HepG2 (cell line): Measurements from ENCODE around the gene FOLR2. TPM values are rescaled to one million over a fixed set of nuclear protein-coding genes. Genes with fewer than 3 reads are reported as not detected.

Experiments used
- CREM ChIP-seq, 2 experiments: sonication (generic) in 1 of 2; formaldehyde crosslinking in 1 of 2; IDR thresholded peaks; 2 replicates each; pipeline versions ENCODE4 v1.4.0 to v1.6.1; 2016 to 2020; ENCODE audit warnings: antibody characterized with exemption in 1 of 2, mild to moderate bottlenecking in 1 of 2, missing genetic modification reagents in 1 of 2
- KAT2B ChIP-seq: fragments of 150-350 bp; IDR thresholded peaks from 2 replicates; pipeline ENCODE4 v1.6.1; 2014; ENCODE audit warnings: low read depth, low read length, borderline replicate concordance
- SPEN ChIP-seq: sonication (generic); formaldehyde crosslinking; IDR thresholded peaks from 2 replicates; pipeline ENCODE4 v1.5.1; 2020; ENCODE audit warnings: low read depth, mild to moderate bottlenecking, missing genetic modification reagents
- polyA plus RNA-seq, 8 experiments: library from polyadenylated mRNA; depleted of rRNA in 3 of 8; stranded (reverse) in 7 of 8; unstranded in 1 of 8; fragments of >200 nt; fragmentation: Illumina TruSeq in 4 of 8; extraction: Trizol in 4 of 8; gene quantifications; 2 replicates each; pipeline versions ENCODE4 v1.2.1 to v1.2.3, GENCODE V29; 2011 to 2016; ENCODE audit warnings: low read depth in 4 of 8, missing spikeins in 1 of 8, mixed read lengths in 1 of 8; ENCODE audit not compliant: insufficient read depth in 1 of 8
- total RNA-seq, 5 experiments: library from RNA; depleted of rRNA; stranded (reverse); fragments of >200 nt; fragmentation: Illumina TruSeq; extraction: Trizol; gene quantifications; 2 replicates each; pipeline ENCODE4 v1.2.3, GENCODE V29; 2016; ENCODE audit warnings: low read depth in 1 of 5
- TF ChIP-seq, protein P1 (sequence below): sonication (generic); formaldehyde crosslinking; IDR thresholded peaks from 2 replicates; pipeline ENCODE4 v1.9.0; 2021; ENCODE audit warnings: missing genetic modification reagents, borderline replicate concordance
- TF ChIP-seq, protein P2 (sequence below), 2 experiments: fragments of 450-650 bp in 1 of 2; sonication (generic) in 1 of 2; formaldehyde crosslinking in 1 of 2; IDR thresholded peaks; 2 replicates each; pipeline versions ENCODE4 v1.6.1 to v1.8.0; 2016 to 2022; ENCODE audit warnings: antibody characterized with exemption in 1 of 2, mild to moderate bottlenecking in 1 of 2, missing genetic modification reagents in 1 of 2
- TF ChIP-seq, protein P3 (sequence below), 2 experiments: sonication (generic) in 1 of 2; formaldehyde crosslinking in 1 of 2; IDR thresholded peaks; 2 replicates each; pipeline versions ENCODE4 v1.4.0 to v1.6.1; 2018 to 2020; ENCODE audit warnings: missing genetic modification reagents in 2 of 2, borderline replicate concordance in 1 of 2, low read depth in 1 of 2, mild to moderate bottlenecking in 1 of 2, missing biosample characterization in 1 of 2
- TF ChIP-seq, protein P4 (sequence below): sonication (generic); formaldehyde crosslinking; IDR thresholded peaks from 2 replicates; pipeline ENCODE4 v1.5.1; 2020; ENCODE audit warnings: missing genetic modification reagents, mild to moderate bottlenecking, borderline replicate concordance
- TF ChIP-seq, protein P5 (sequence below): sonication (generic); formaldehyde crosslinking; IDR thresholded peaks from 2 replicates; pipeline ENCODE4 v1.4.0; 2020; ENCODE audit warnings: low read depth, mild to moderate bottlenecking, missing genetic modification reagents

The FOLR2 gene
- total and polyA plus RNA-seq, 2 of the 13 experiments (the other 11 are each of a cell fraction or from before 2014, with no cell fraction given), result 0.09 TPM; not detected in 1

DNA sequence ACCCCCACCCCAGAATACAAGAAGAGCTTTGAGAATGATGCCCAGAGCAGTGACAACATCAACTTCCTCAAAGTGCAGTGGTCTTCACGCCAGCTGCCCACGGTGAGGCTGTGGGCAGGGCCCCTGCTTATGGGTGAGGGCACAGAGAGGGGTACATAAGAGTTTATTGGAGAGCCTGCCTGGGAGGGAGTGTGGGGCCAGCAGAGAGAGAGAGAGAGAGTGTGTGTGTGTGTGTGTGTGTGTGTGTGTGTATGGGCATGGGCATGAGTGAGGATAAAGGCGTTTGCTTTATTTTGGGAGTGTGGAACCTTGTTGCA, 17.9 kb downstream of the FOLR2 start (continued):
- TF ChIP-seq, protein P1, sequence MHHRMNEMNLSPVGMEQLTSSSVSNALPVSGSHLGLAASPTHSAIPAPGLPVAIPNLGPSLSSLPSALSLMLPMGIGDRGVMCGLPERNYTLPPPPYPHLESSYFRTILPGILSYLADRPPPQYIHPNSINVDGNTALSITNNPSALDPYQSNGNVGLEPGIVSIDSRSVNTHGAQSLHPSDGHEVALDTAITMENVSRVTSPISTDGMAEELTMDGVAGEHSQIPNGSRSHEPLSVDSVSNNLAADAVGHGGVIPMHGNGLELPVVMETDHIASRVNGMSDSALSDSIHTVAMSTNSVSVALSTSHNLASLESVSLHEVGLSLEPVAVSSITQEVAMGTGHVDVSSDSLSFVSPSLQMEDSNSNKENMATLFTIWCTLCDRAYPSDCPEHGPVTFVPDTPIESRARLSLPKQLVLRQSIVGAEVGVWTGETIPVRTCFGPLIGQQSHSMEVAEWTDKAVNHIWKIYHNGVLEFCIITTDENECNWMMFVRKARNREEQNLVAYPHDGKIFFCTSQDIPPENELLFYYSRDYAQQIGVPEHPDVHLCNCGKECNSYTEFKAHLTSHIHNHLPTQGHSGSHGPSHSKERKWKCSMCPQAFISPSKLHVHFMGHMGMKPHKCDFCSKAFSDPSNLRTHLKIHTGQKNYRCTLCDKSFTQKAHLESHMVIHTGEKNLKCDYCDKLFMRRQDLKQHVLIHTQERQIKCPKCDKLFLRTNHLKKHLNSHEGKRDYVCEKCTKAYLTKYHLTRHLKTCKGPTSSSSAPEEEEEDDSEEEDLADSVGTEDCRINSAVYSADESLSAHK (CRISPR knock-in tag), result no peak
- TF ChIP-seq, protein P2, sequence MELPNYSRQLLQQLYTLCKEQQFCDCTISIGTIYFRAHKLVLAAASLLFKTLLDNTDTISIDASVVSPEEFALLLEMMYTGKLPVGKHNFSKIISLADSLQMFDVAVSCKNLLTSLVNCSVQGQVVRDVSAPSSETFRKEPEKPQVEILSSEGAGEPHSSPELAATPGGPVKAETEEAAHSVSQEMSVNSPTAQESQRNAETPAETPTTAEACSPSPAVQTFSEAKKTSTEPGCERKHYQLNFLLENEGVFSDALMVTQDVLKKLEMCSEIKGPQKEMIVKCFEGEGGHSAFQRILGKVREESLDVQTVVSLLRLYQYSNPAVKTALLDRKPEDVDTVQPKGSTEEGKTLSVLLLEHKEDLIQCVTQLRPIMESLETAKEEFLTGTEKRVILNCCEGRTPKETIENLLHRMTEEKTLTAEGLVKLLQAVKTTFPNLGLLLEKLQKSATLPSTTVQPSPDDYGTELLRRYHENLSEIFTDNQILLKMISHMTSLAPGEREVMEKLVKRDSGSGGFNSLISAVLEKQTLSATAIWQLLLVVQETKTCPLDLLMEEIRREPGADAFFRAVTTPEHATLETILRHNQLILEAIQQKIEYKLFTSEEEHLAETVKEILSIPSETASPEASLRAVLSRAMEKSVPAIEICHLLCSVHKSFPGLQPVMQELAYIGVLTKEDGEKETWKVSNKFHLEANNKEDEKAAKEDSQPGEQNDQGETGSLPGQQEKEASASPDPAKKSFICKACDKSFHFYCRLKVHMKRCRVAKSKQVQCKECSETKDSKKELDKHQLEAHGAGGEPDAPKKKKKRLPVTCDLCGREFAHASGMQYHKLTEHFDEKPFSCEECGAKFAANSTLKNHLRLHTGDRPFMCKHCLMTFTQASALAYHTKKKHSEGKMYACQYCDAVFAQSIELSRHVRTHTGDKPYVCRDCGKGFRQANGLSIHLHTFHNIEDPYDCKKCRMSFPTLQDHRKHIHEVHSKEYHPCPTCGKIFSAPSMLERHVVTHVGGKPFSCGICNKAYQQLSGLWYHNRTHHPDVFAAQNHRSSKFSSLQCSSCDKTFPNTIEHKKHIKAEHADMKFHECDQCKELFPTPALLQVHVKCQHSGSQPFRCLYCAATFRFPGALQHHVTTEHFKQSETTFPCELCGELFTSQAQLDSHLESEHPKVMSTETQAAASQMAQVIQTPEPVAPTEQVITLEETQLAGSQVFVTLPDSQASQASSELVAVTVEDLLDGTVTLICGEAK (IDR thresholded peaks at IDR 0.05), result no peak
- TF ChIP-seq, protein P2 (CRISPR knock-in tag; IDR thresholded peaks at IDR 0.05), result no peak
- TF ChIP-seq SPEN (CRISPR knock-in tag), result no peak
- TF ChIP-seq, protein P3, sequence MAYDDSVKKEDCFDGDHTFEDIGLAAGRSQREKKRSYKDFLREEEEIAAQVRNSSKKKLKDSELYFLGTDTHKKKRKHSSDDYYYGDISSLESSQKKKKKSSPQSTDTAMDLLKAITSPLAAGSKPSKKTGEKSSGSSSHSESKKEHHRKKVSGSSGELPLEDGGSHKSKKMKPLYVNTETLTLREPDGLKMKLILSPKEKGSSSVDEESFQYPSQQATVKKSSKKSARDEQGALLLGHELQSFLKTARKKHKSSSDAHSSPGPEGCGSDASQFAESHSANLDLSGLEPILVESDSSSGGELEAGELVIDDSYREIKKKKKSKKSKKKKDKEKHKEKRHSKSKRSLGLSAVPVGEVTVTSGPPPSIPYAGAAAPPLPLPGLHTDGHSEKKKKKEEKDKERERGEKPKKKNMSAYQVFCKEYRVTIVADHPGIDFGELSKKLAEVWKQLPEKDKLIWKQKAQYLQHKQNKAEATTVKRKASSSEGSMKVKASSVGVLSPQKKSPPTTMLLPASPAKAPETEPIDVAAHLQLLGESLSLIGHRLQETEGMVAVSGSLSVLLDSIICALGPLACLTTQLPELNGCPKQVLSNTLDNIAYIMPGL (CRISPR knock-in tag; IDR thresholded peaks at IDR 0.05; ENCODE audit: borderline replicate concordance in 1 of 2, low read depth in 1 of 2), result no peak
- TF ChIP-seq KAT2B, result no peak
- TF ChIP-seq, protein P4, sequence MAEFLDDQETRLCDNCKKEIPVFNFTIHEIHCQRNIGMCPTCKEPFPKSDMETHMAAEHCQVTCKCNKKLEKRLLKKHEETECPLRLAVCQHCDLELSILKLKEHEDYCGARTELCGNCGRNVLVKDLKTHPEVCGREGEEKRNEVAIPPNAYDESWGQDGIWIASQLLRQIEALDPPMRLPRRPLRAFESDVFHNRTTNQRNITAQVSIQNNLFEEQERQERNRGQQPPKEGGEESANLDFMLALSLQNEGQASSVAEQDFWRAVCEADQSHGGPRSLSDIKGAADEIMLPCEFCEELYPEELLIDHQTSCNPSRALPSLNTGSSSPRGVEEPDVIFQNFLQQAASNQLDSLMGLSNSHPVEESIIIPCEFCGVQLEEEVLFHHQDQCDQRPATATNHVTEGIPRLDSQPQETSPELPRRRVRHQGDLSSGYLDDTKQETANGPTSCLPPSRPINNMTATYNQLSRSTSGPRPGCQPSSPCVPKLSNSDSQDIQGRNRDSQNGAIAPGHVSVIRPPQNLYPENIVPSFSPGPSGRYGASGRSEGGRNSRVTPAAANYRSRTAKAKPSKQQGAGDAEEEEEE (CRISPR knock-in tag), result no peak
- TF ChIP-seq, protein P5, sequence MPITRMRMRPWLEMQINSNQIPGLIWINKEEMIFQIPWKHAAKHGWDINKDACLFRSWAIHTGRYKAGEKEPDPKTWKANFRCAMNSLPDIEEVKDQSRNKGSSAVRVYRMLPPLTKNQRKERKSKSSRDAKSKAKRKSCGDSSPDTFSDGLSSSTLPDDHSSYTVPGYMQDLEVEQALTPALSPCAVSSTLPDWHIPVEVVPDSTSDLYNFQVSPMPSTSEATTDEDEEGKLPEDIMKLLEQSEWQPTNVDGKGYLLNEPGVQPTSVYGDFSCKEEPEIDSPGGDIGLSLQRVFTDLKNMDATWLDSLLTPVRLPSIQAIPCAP (CRISPR knock-in tag), result no peak
- no peak for TF ChIP-seq CREM (IDR thresholded peaks at IDR 0.05)
- no peak for TF ChIP-seq CREM (CRISPR knock-in tag; IDR thresholded peaks at IDR 0.05)
